GM21526 (cell line): Measurements from ENCODE around the gene PHACTR3.

Experiments used
- ATAC-seq: cut with Tn5 transposase; IDR thresholded peaks from one replicate; pipeline ENCODE4 v1.9.1; 2021; ENCODE audit warnings: moderate library complexity; ENCODE audit not compliant: unreplicated experiment, low FRiP score

The PHACTR3 gene

GRCh38 chr20:59640267-59640666 lies 35.9 kb downstream of the PHACTR3 start:
- ATAC-seq, result no peak

GRCh38 chr20:59643615-59644061 lies 39.3 kb downstream of the PHACTR3 start:
- no peak for ATAC-seq

- ATAC-seq, result no peak
These were observed 40.1 kb downstream of the PHACTR3 start for GRCh38 chr20:59644371-59644939.

GRCh38 chr20:59645271-59645670 lies 40.9 kb downstream of the PHACTR3 start:
- no peak for ATAC-seq

GRCh38 chr20:59645761-59646171 lies 41.4 kb downstream of the PHACTR3 start:
- ATAC-seq, result no peak

GRCh38 chr20:59646487-59646886 lies 42.1 kb downstream of the PHACTR3 start:
- no peak for ATAC-seq

- ATAC-seq, result no peak
These were observed 42.9 kb downstream of the PHACTR3 start for GRCh38 chr20:59647271-59647670.

- no peak for ATAC-seq
These were observed 44.2 kb downstream of the PHACTR3 start for GRCh38 chr20:59648466-59649070.

GRCh38 chr20:59650418-59650817 lies 46.1 kb downstream of the PHACTR3 start:
- no peak for ATAC-seq

GRCh38 chr20:59652381-59652780 lies 48.0 kb downstream of the PHACTR3 start:
- no peak for ATAC-seq

- no peak for ATAC-seq
These were observed 52.1 kb downstream of the PHACTR3 start for GRCh38 chr20:59656417-59656816.

GRCh38 chr20:59657459-59658046 lies 53.2 kb downstream of the PHACTR3 start:
- ATAC-seq, result no peak

GRCh38 chr20:59660471-59660870 lies 56.1 kb downstream of the PHACTR3 start:
- no peak for ATAC-seq

GRCh38 chr20:59661153-59661552 lies 56.8 kb downstream of the PHACTR3 start:
- ATAC-seq, result no peak

- ATAC-seq, result no peak
These were observed 57.3 kb downstream of the PHACTR3 start for GRCh38 chr20:59661621-59662020.

- ATAC-seq, result no peak
These were observed 57.8 kb downstream of the PHACTR3 start for GRCh38 chr20:59662161-59662560.

- ATAC-seq, result no peak
These were observed 58.6 kb downstream of the PHACTR3 start for GRCh38 chr20:59662856-59663512.

GRCh38 chr20:59663513-59664060 lies 59.2 kb downstream of the PHACTR3 start:
- ATAC-seq, result no peak

- ATAC-seq, result no peak
These were observed 60.1 kb downstream of the PHACTR3 start for GRCh38 chr20:59664421-59664941.

- ATAC-seq, result no peak
These were observed 61.6 kb downstream of the PHACTR3 start for GRCh38 chr20:59665656-59666555.
